ENCODE measurements around the gene SERPINA7. TPM values are rescaled to one million over a fixed set of nuclear protein-coding genes. Genes with fewer than 3 reads are reported as not detected.
"Not testable (repeated sequence)": the region's sequence is repeated elsewhere in the genome, so short reads cannot be mapped to it uniquely, and the experiment has no call there.

SERPINA7 gene
- total RNA-seq, 1 experiment from 2014 or later = not detected

GRCh38 chrX:106009145-106009544 lies 29.4 kb downstream of the SERPINA7 start:
- Histone ChIP-seq H3K27me3 (ENCODE audit: low read length) (no peaks in the 10 kb centered on the region), H3K9ac (ENCODE audit: low read length) (no peak overlapping the region), H2AFZ (ENCODE audit: low read length) (no peak overlapping the region), H3F3A (ENCODE audit: low read length, unreplicated experiment) (no peaks in the 10 kb centered on the region), H3K79me2 (ENCODE audit: low read length) (no peaks in the 10 kb centered on the region), H3K9me2 (replicated peaks; ENCODE audit: low read length) (no peaks in the 10 kb centered on the region), H4K20me1 (ENCODE audit: low read length) (no peaks in the 10 kb centered on the region), H3K4me2 (ENCODE audit: low read length) (no peak overlapping the region), H3K4me3 (ENCODE audit: low read length) (no peak overlapping the region), H3K4me1 (ENCODE audit: insufficient read depth, low read length) (no peaks in the 10 kb centered on the region), H3K27ac (ENCODE audit: low read length) (no peak overlapping the region), H3K9me3 (ENCODE audit: low read length) (no peaks in the 10 kb centered on the region), H3K36me3 (ENCODE audit: low read depth, low read length) (no peaks in the 10 kb centered on the region)
- POLR2A ChIA-PET (ENCODE audit: unreplicated experiment) = no interaction called here
- intact Hi-C loops (cut with micrococcal nuclease) = no loop called here
- DNase-seq (no peak), ATAC-seq (no peak)
- no TSS peak for BruUV-seq (replicated peaks)
- TF ChIP-seq CTCF (conservative IDR thresholded peaks at IDR 0.05; ENCODE audit: low read depth, low read length) = no peak
- TF ChIP-seq EZH2 (IDR thresholded peaks at IDR 0.05; ENCODE audit: low read length, unreplicated experiment) = no peak
- TF ChIP-seq EZH2phosphoT487 (IDR thresholded peaks at IDR 0.05; ENCODE audit: borderline replicate concordance, low read length) = no peak
- CTCF ChIA-PET = no interaction called here

DNA sequence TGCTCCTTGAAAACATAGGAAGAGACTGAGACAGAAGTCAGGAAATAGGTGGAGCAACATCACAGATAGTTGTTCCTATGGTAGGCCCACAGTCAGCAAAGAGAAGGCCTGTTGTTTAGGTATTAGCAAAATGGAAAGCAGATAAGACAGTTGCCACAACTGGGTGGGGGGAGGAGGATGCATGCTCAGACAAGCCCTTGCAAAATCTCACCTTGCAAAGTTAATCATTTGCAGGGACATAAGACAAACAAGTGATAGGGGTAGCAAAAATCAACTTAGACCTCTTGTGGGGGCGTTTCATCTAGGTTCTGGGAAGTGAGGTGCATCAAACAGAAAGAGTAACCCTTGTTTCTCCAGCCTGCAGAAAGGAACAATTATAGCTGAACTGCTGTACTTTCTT lies 30.7 kb downstream of the SERPINA7 start:
- H3K4me3 ChIP-seq (ENCODE audit: low read length) = no peak overlapping the region
- H3K9me3 ChIP-seq (ENCODE audit: low read length) = no peaks in the 10 kb centered on the region
- no peaks in the 10 kb centered on the region for H4K20me1 ChIP-seq (ENCODE audit: low read length)
- no peak overlapping the region for H3K4me2 ChIP-seq (ENCODE audit: low read length)
- H3F3A ChIP-seq (ENCODE audit: low read length, unreplicated experiment) = no peaks in the 10 kb centered on the region
- H3K4me1 ChIP-seq (ENCODE audit: insufficient read depth, low read length) = no peaks in the 10 kb centered on the region
- ATAC-seq = no peak
- H3K9ac ChIP-seq (ENCODE audit: low read length) = no peak overlapping the region
- no TSS peak for BruUV-seq (replicated peaks)
- H3K79me2 ChIP-seq (ENCODE audit: low read length) = no peaks in the 10 kb centered on the region
- DNase-seq = no peak
- POLR2A ChIA-PET (ENCODE audit: unreplicated experiment) = no interaction called here
- H3K9me2 ChIP-seq (replicated peaks; ENCODE audit: low read length) = no peaks in the 10 kb centered on the region
- H3K27me3 ChIP-seq (ENCODE audit: low read length) = no peaks in the 10 kb centered on the region
- H3K27ac ChIP-seq (ENCODE audit: low read length) = no peak overlapping the region
- H2AFZ ChIP-seq (ENCODE audit: low read length) = no peak overlapping the region
- CTCF ChIA-PET = no interaction called here
- intact Hi-C loops (cut with micrococcal nuclease) = no loop called here
- TF ChIP-seq CTCF (conservative IDR thresholded peaks at IDR 0.05; ENCODE audit: low read depth, low read length) (no peak), EZH2 (IDR thresholded peaks at IDR 0.05; ENCODE audit: low read length, unreplicated experiment) (no peak), EZH2phosphoT487 (IDR thresholded peaks at IDR 0.05; ENCODE audit: borderline replicate concordance, low read length) (no peak)
- H3K36me3 ChIP-seq (ENCODE audit: low read depth, low read length) = no peaks in the 10 kb centered on the region

GRCh38 chrX:106005684-106006083 lies 32.8 kb downstream of the SERPINA7 start:
- ChIA-PET CTCF (no interaction called here), POLR2A (ENCODE audit: unreplicated experiment) (no interaction called here)
- no TSS peak for BruUV-seq (replicated peaks)
- no peak overlapping the region for H3K27ac ChIP-seq (ENCODE audit: low read length)
- H3K79me2 ChIP-seq (ENCODE audit: low read length) = no peaks in the 10 kb centered on the region
- no peaks in the 10 kb centered on the region for H3K36me3 ChIP-seq (ENCODE audit: low read depth, low read length)
- DNase-seq = no peak
- H3F3A ChIP-seq (ENCODE audit: low read length, unreplicated experiment) = no peaks in the 10 kb centered on the region
- no peaks in the 10 kb centered on the region for H3K9me3 ChIP-seq (ENCODE audit: low read length)
- no peak for ATAC-seq
- H3K4me2 ChIP-seq (ENCODE audit: low read length) = no peak overlapping the region
- no peaks in the 10 kb centered on the region for H4K20me1 ChIP-seq (ENCODE audit: low read length)
- H3K9me2 ChIP-seq (replicated peaks; ENCODE audit: low read length) = no peaks in the 10 kb centered on the region
- H3K4me3 ChIP-seq (ENCODE audit: low read length) = no peak overlapping the region
- H3K27me3 ChIP-seq (ENCODE audit: low read length) = no peaks in the 10 kb centered on the region
- intact Hi-C loops (cut with micrococcal nuclease) = no loop called here
- no peak for TF ChIP-seq EZH2phosphoT487 (IDR thresholded peaks at IDR 0.05; ENCODE audit: borderline replicate concordance, low read length)
- TF ChIP-seq CTCF (conservative IDR thresholded peaks at IDR 0.05; ENCODE audit: low read depth, low read length) = no peak
- TF ChIP-seq EZH2 (IDR thresholded peaks at IDR 0.05; ENCODE audit: low read length, unreplicated experiment) = no peak
- H2AFZ ChIP-seq (ENCODE audit: low read length) = no peak overlapping the region
- H3K9ac ChIP-seq (ENCODE audit: low read length) = no peak overlapping the region
- no peaks in the 10 kb centered on the region for H3K4me1 ChIP-seq (ENCODE audit: insufficient read depth, low read length)

GRCh38 chrX:106000609-106001008 lies 37.9 kb downstream of the SERPINA7 start:
- ATAC-seq; H2AFZ ChIP-seq (ENCODE audit: low read length): not testable (repeated sequence)

More at GRCh38 chrX:106000609-106001008, 37.9 kb downstream of the SERPINA7 start:
- H3K4me3 ChIP-seq (ENCODE audit: low read length); H3F3A ChIP-seq (ENCODE audit: low read length, unreplicated experiment); DNase-seq; intact Hi-C loops (cut with micrococcal nuclease); H3K79me2 ChIP-seq (ENCODE audit: low read length); BruUV-seq (replicated peaks); CTCF ChIA-PET; H4K20me1 ChIP-seq (ENCODE audit: low read length); H3K4me2 ChIP-seq (ENCODE audit: low read length); H3K9me2 ChIP-seq (replicated peaks; ENCODE audit: low read length); H3K27me3 ChIP-seq (ENCODE audit: low read length); H3K9ac ChIP-seq (ENCODE audit: low read length); POLR2A ChIA-PET (ENCODE audit: unreplicated experiment); H3K36me3 ChIP-seq (ENCODE audit: low read depth, low read length); H3K9me3 ChIP-seq (ENCODE audit: low read length); H3K27ac ChIP-seq (ENCODE audit: low read length); H3K4me1 ChIP-seq (ENCODE audit: insufficient read depth, low read length): not testable (repeated sequence)
